ENCODE results near the gene ZCCHC4. TPM values are rescaled to one million over a fixed set of nuclear protein-coding genes. Genes with fewer than 3 reads are reported as not detected.

The ZCCHC4 gene
- total and polyA plus RNA-seq, 8 donors = 2.2 to 6.6 (median 3.4) TPM

GRCh38 chr4:25290490-25291067, 22.0 kb upstream of the ZCCHC4 start:
- 84 to 86% methylated on average over 11 of the region's 11 CpGs for WGBS, 2 donors
- Histone ChIP-seq H3K4me3 (no peak overlapping the region), H3K4me1 (no peaks in the 10 kb centered on the region), H3K9me3 (no peaks in the 10 kb centered on the region), H3K27me3 (no peaks in the 10 kb centered on the region), H3K36me3 (no peaks in the 10 kb centered on the region), H3K27ac (no peak overlapping the region)
- FAIRE-seq (no peak), ATAC-seq (no peak), DNase-seq (no peak)
- no peak for TF ChIP-seq CTCF (IDR thresholded peaks at IDR 0.05)
- intact Hi-C loops (cut with DNase I) = no loop called here

GRCh38 chr4:25291158-25291733, 21.3 kb upstream of the ZCCHC4 start:
- intact Hi-C loops (cut with DNase I) = no loop called here
- H3K27ac ChIP-seq = no peak overlapping the region
- FAIRE-seq = no peak
- no peak for TF ChIP-seq CTCF (IDR thresholded peaks at IDR 0.05)
- 78 to 87% methylated on average over 12 of the region's 12 CpGs for WGBS, 2 donors
- no peaks in the 10 kb centered on the region for H3K27me3 ChIP-seq
- H3K36me3 ChIP-seq = no peaks in the 10 kb centered on the region
- H3K9me3 ChIP-seq = no peaks in the 10 kb centered on the region
- H3K4me1 ChIP-seq = no peaks in the 10 kb centered on the region
- no peak for ATAC-seq
- no peak overlapping the region for H3K4me3 ChIP-seq
- DNase-seq = no peak

GRCh38 chr4:25297528-25298242, 14.9 kb upstream of the ZCCHC4 start:
- WGBS, 2 donors = 88 to 89% methylated on average over 5 of the region's 5 CpGs
- H3K4me1 ChIP-seq = peaks cover 0 to 4% (median 0%) of the 10 kb centered on the region in 3 donors
- no peak for FAIRE-seq
- DNase-seq = no peak
- intact Hi-C loops (cut with DNase I) = no loop called here
- H3K36me3 ChIP-seq = no peaks in the 10 kb centered on the region
- no peak overlapping the region for H3K27ac ChIP-seq
- H3K9me3 ChIP-seq = no peaks in the 10 kb centered on the region
- no peak overlapping the region for H3K4me3 ChIP-seq
- no peaks in the 10 kb centered on the region for H3K27me3 ChIP-seq
- no peak for ATAC-seq
- no peak for TF ChIP-seq CTCF (IDR thresholded peaks at IDR 0.05)

GRCh38 chr4:25299476-25300203, 12.9 kb upstream of the ZCCHC4 start:
- Histone ChIP-seq H3K9me3 (no peaks in the 10 kb centered on the region), H3K27me3 (no peaks in the 10 kb centered on the region), H3K36me3 (no peaks in the 10 kb centered on the region), H3K4me1 (peaks cover 0 to 4% (median 0%) of the 10 kb centered on the region in 3 donors), H3K27ac (peak overlapping the region in 3 of 4 donors; percentile 34 to 81 (median 73)), H3K4me3 (peak overlapping the region in 1 of 4 donors; percentile 25)
- TF ChIP-seq CTCF (IDR thresholded peaks at IDR 0.05) = no peak
- WGBS, 2 donors = 6 to 9% methylated on average over 10 of the region's 10 CpGs
- intact Hi-C loops (cut with DNase I) = no loop called here
- ATAC-seq (peak; percentile 89 to 97 (median 96)), DNase-seq (peak in 3 of 6 donors; percentile 42 to 73 (median 49)), FAIRE-seq (no peak)

Data from pancreas (tissue), 10 donors.